Chondrocyte (in vitro differentiated cells): ENCODE data around the gene PIKFYVE. TPM values are rescaled to one million over a fixed set of nuclear protein-coding genes. Genes with fewer than 3 reads are reported as not detected.
"Not testable (repeated sequence)": the region's sequence is repeated elsewhere in the genome, so short reads cannot be mapped to it uniquely, and the experiment has no call there.

Experiments used
- DNase-seq: peaks from one replicate; pipeline ENCODE4 v3.0.0; 2021; ENCODE audit warnings: mixed read lengths, low spot score
- H3K27ac Mint-ChIP-seq: one replicate; pipeline ENCODE4 v1.8.0; 2021; ENCODE audit warnings: mild to moderate bottlenecking, moderate library complexity, mixed read lengths; ENCODE audit not compliant: unreplicated experiment
- H3K27me3 Mint-ChIP-seq: 2 replicates; pipeline ENCODE4 v1.8.0; 2021; ENCODE audit warnings: low read depth, mixed read lengths
- H3K36me3 Mint-ChIP-seq: 2 replicates; pipeline ENCODE4 v1.8.0; 2021; ENCODE audit warnings: low read depth, mixed read lengths
- H3K4me1 Mint-ChIP-seq: 2 replicates; pipeline ENCODE4 v1.8.0; 2021; ENCODE audit warnings: low read depth, mild to moderate bottlenecking, mixed read lengths
- H3K4me3 Mint-ChIP-seq: one replicate; pipeline ENCODE4 v1.8.0; 2021; ENCODE audit warnings: mild to moderate bottlenecking, moderate library complexity, mixed read lengths; ENCODE audit not compliant: unreplicated experiment
- H3K9me3 Mint-ChIP-seq: 2 replicates; pipeline ENCODE4 v1.8.0; 2021; ENCODE audit warnings: low read depth, mixed read lengths
- CTCF ChIP-seq: fragments of 200-600 bp; sonication (generic); IDR thresholded peaks from 2 replicates; pipeline ENCODE4 v1.5.0; 2021; ENCODE audit warnings: antibody characterized with exemption, mild to moderate bottlenecking, moderate library complexity
- total RNA-seq: library from RNA; stranded (reverse); gene quantifications from 3 replicates; pipeline ENCODE4 v1.2.1, GENCODE V29; 2021

Gene PIKFYVE
- total RNA-seq, 1 donor from 2014 or later: 24.7 TPM

- H3K4me1 Mint-ChIP-seq: no peaks in the 10 kb centered on the region
- no peak overlapping the region for H3K27ac Mint-ChIP-seq
- TF ChIP-seq CTCF: no peak
- H3K4me3 Mint-ChIP-seq: no peak overlapping the region
- H3K36me3 Mint-ChIP-seq: no peaks in the 10 kb centered on the region
- H3K9me3 Mint-ChIP-seq: no peaks in the 10 kb centered on the region
- DNase-seq: no peak
- H3K27me3 Mint-ChIP-seq: peaks cover 48% of the 10 kb centered on the region
These were observed 120.5 kb downstream of the PIKFYVE start for GRCh38 chr2:208386541-208386940.

GRCh38 chr2:208389940-208390339 lies 123.9 kb downstream of the PIKFYVE start:
- Mint-ChIP-seq H3K27me3 (peaks cover 24% of the 10 kb centered on the region), H3K27ac (no peak overlapping the region), H3K36me3 (no peaks in the 10 kb centered on the region), H3K9me3 (no peaks in the 10 kb centered on the region), H3K4me1 (no peaks in the 10 kb centered on the region), H3K4me3 (no peak overlapping the region)
- no peak for TF ChIP-seq CTCF
- no peak for DNase-seq

- no peaks in the 10 kb centered on the region for H3K4me1 Mint-ChIP-seq
- peak; percentile 58 for TF ChIP-seq CTCF
- no peak overlapping the region for H3K27ac Mint-ChIP-seq
- H3K27me3 Mint-ChIP-seq: peaks cover 14% of the 10 kb centered on the region
- no peak overlapping the region for H3K4me3 Mint-ChIP-seq
- no peaks in the 10 kb centered on the region for H3K36me3 Mint-ChIP-seq
- no peaks in the 10 kb centered on the region for H3K9me3 Mint-ChIP-seq
- DNase-seq: no peak
These were observed 126.2 kb downstream of the PIKFYVE start for GRCh38 chr2:208392300-208392699.

- not testable (repeated sequence) for H3K36me3 Mint-ChIP-seq, H3K27ac Mint-ChIP-seq, DNase-seq, H3K4me3 Mint-ChIP-seq, H3K9me3 Mint-ChIP-seq, H3K4me1 Mint-ChIP-seq
- H3K27me3 Mint-ChIP-seq: peaks cover 30% of the 10 kb centered on the region
These were observed 130.7 kb downstream of the PIKFYVE start for GRCh38 chr2:208396796-208397195.

- H3K9me3 Mint-ChIP-seq: no peaks in the 10 kb centered on the region
- H3K4me1 Mint-ChIP-seq: no peaks in the 10 kb centered on the region
- H3K4me3 Mint-ChIP-seq: no peak overlapping the region
- no peak for DNase-seq
- no peak for TF ChIP-seq CTCF
- H3K27ac Mint-ChIP-seq: no peak overlapping the region
- no peaks in the 10 kb centered on the region for H3K36me3 Mint-ChIP-seq
- peaks cover 50% of the 10 kb centered on the region for H3K27me3 Mint-ChIP-seq
These were observed 133.1 kb downstream of the PIKFYVE start for GRCh38 chr2:208399201-208399600.
